Liver (tissue), 9 donors: Measurements from ENCODE around the gene CCDC91. TPM values are rescaled to one million over a fixed set of nuclear protein-coding genes. Genes with fewer than 3 reads are reported as not detected.

Experiments used
- DNase-seq: peaks from one replicate; pipeline ENCODE4 v3.0.0-alpha.2; 2017; ENCODE audit warnings: low spot score
- H3K27ac ChIP-seq, 2 donors: one replicate each; pipeline ENCODE4 v1.7.0; 2013; ENCODE audit warnings: inconsistent platforms in 2 of 2, low read length in 2 of 2, control low read depth in 1 of 2, low read depth in 1 of 2, mild to moderate bottlenecking in 1 of 2
- H3K27me3 ChIP-seq, 4 donors: one replicate each; pipeline versions ENCODE4 v1.6.1 to v1.7.0; 2013; ENCODE audit warnings: low read length in 3 of 4, inconsistent platforms in 1 of 4, mild to moderate bottlenecking in 1 of 4, moderate library complexity in 1 of 4; ENCODE audit not compliant: control insufficient read depth in 4 of 4, insufficient read depth in 4 of 4
- H3K36me3 ChIP-seq, 4 donors: one replicate each; pipeline versions ENCODE4 v1.6.1 to v1.7.0; 2013; ENCODE audit warnings: low read length in 3 of 4, mild to moderate bottlenecking in 3 of 4, low read depth in 1 of 4, moderate library complexity in 1 of 4; ENCODE audit not compliant: control insufficient read depth in 4 of 4, insufficient read depth in 3 of 4
- H3K4me1 ChIP-seq, 4 donors: one replicate each; pipeline versions ENCODE4 v1.6.1 to v1.7.0; 2013; ENCODE audit warnings: low read length in 3 of 4, mild to moderate bottlenecking in 3 of 4, moderate library complexity in 1 of 4; ENCODE audit not compliant: control insufficient read depth in 4 of 4, insufficient read depth in 4 of 4
- H3K4me3 ChIP-seq, 3 donors: one replicate each; pipeline versions ENCODE4 v1.6.1 to v1.7.0; 2013; ENCODE audit warnings: low read length in 3 of 3, control low read depth in 1 of 3, low read depth in 1 of 3, mild to moderate bottlenecking in 1 of 3
- H3K9ac ChIP-seq, 2 donors: one replicate each; pipeline ENCODE4 v1.7.0; 2013; ENCODE audit warnings: low read length in 2 of 2, mild to moderate bottlenecking in 2 of 2, moderate library complexity in 2 of 2, control low read depth in 1 of 2, low read depth in 1 of 2
- H3K9me3 ChIP-seq, 4 donors: one replicate each; pipeline versions ENCODE4 v1.6.1 to v1.7.0; 2013; ENCODE audit warnings: low read length in 3 of 4; ENCODE audit not compliant: control insufficient read depth in 4 of 4
- EGR1 ChIP-seq, 2 donors: IDR thresholded peaks; 2 replicates each; pipeline ENCODE4 v1.6.1; 2016 to 2018; ENCODE audit warnings: antibody characterized with exemption in 2 of 2, low read depth in 2 of 2
- FOXA1 ChIP-seq: IDR thresholded peaks from 2 replicates; pipeline ENCODE4 v1.6.1; 2016; ENCODE audit warnings: antibody characterized with exemption
- FOXA2 ChIP-seq: IDR thresholded peaks from 2 replicates; pipeline ENCODE4 v1.6.1; 2016; ENCODE audit warnings: antibody characterized with exemption
- GABPA ChIP-seq, 2 donors: IDR thresholded peaks in 1 of 2; conservative IDR thresholded peaks in 1 of 2; 2 replicates each; pipeline ENCODE4 v1.6.1; 2016; ENCODE audit warnings: antibody characterized with exemption in 2 of 2, mild to moderate bottlenecking in 1 of 2, moderate library complexity in 1 of 2
- HNF4A ChIP-seq, 2 donors: conservative IDR thresholded peaks; 2 replicates each; pipeline ENCODE4 v1.6.1; 2016; ENCODE audit warnings: antibody characterized with exemption in 2 of 2, mild to moderate bottlenecking in 2 of 2
- HNF4G ChIP-seq: IDR thresholded peaks from 2 replicates; pipeline ENCODE4 v1.6.1; 2016; ENCODE audit warnings: antibody characterized with exemption
- JUND ChIP-seq, 2 donors: IDR thresholded peaks; 2 replicates each; pipeline ENCODE4 v1.6.1; 2016; ENCODE audit warnings: antibody characterized with exemption in 2 of 2
- NR2F2 ChIP-seq: IDR thresholded peaks from 2 replicates; pipeline ENCODE4 v1.6.1; 2016; ENCODE audit warnings: antibody characterized with exemption
- RAD21 ChIP-seq, 2 donors: IDR thresholded peaks; 2 replicates each; pipeline ENCODE4 v1.6.1; 2016; ENCODE audit warnings: antibody characterized with exemption in 2 of 2, mild to moderate bottlenecking in 2 of 2
- RXRA ChIP-seq, 2 donors: IDR thresholded peaks; 2 replicates each; pipeline ENCODE4 v1.6.1; 2017 to 2018; ENCODE audit warnings: antibody characterized with exemption in 2 of 2, mild to moderate bottlenecking in 1 of 2
- SP1 ChIP-seq: IDR thresholded peaks from 2 replicates; pipeline ENCODE4 v1.6.1; 2018; ENCODE audit warnings: antibody characterized with exemption, mild to moderate bottlenecking
- TAF1 ChIP-seq: conservative IDR thresholded peaks from 2 replicates; pipeline ENCODE4 v1.6.1; 2016; ENCODE audit warnings: antibody characterized with exemption, mild to moderate bottlenecking
- YY1 ChIP-seq: IDR thresholded peaks from 2 replicates; pipeline ENCODE4 v1.6.1; 2016; ENCODE audit warnings: antibody characterized with exemption, mild to moderate bottlenecking
- WGBS: extraction: QIAGEN DNeasy Blood & Tissue Kit; methylation state at CpG from one replicate; pipeline ENCODE4 v1.1.7; 2013; 5-methylcytosine and 5-hydroxymethylcytosine counted together
- polyA plus RNA-seq, 2 donors: library from polyadenylated mRNA; stranded (reverse) in 1 of 2; unstranded in 1 of 2; fragments of 200-250 nt in 1 of 2; fragments of >200 nt in 1 of 2; fragmentation: Nextera tagmentation in 1 of 2; extraction: Ambion mirVana in 1 of 2; gene quantifications; one replicate each; pipeline versions ENCODE4 v1.2.1 to v1.2.3, GENCODE V29; 2013 to 2015
- total RNA-seq, 2 donors: library from RNA; depleted of rRNA; stranded (reverse); fragments of >200 nt; gene quantifications; one replicate each; pipeline ENCODE4 v1.2.3, GENCODE V29; 2014
- TF ChIP-seq, protein P1 (sequence below): fragments of 150-350 bp; IDR thresholded peaks from 2 replicates; pipeline ENCODE4 v1.5.1; 2017; ENCODE audit warnings: improper control_type of control experiment, low read depth, low read length; ENCODE audit not compliant: missing input control
- TF ChIP-seq, protein P2 (sequence below): IDR thresholded peaks from 2 replicates; pipeline ENCODE4 v1.6.1; 2016; ENCODE audit warnings: antibody characterized with exemption
- TF ChIP-seq, protein P3 (sequence below): IDR thresholded peaks from 2 replicates; pipeline ENCODE4 v1.6.1; 2016; ENCODE audit warnings: antibody characterized with exemption
- TF ChIP-seq, protein P4 (sequence below): IDR thresholded peaks from 2 replicates; pipeline ENCODE4 v1.6.1; 2016; ENCODE audit warnings: antibody characterized with exemption
- TF ChIP-seq, protein P5 (sequence below): IDR thresholded peaks from 2 replicates; pipeline ENCODE4 v1.6.1; 2016; ENCODE audit warnings: antibody characterized with exemption, mild to moderate bottlenecking
- donor health status: healthy.
- donor health status: healthy.
- donor health status: healthy.
- donor health status: healthy.
- donor health status: healthy.

Gene CCDC91
- total and polyA plus RNA-seq, 4 donors = 8.4 to 29.0 (median 15.1) TPM

DNA sequence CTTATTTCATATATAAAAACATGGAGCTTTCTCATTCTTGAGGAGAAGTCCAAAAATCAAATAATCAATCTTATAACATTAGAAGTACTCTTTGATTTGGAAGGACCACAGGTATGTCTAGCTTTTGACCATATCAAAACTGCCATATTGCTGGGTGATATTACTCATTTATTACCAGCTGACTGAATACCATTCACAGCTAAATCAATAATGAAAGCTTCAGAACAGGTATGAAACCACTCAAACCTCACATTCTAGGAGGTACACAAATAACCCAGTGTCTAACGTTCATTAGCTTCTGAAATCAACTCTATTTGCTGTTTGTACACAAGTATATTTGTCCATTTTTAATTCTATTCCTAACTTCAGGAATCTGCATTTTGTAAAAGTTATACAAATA lies 16.8 kb upstream of the CCDC91 start:
- Histone ChIP-seq H3K27ac (no peak overlapping the region), H3K36me3 (no peaks in the 10 kb centered on the region), H3K4me1 (no peaks in the 10 kb centered on the region), H3K4me3 (no peak overlapping the region), H3K9me3 (no peaks in the 10 kb centered on the region), H3K27me3 (no peaks in the 10 kb centered on the region), H3K9ac (no peak overlapping the region)
- WGBS = 81% methylated on average over 1 of the region's 1 CpG
- TF ChIP-seq FOXA1 = no peak
- no peak for TF ChIP-seq RAD21 (IDR thresholded peaks at IDR 0.05)
- no peak for TF ChIP-seq YY1
- TF ChIP-seq FOXA2 = no peak
- TF ChIP-seq, protein P1, sequence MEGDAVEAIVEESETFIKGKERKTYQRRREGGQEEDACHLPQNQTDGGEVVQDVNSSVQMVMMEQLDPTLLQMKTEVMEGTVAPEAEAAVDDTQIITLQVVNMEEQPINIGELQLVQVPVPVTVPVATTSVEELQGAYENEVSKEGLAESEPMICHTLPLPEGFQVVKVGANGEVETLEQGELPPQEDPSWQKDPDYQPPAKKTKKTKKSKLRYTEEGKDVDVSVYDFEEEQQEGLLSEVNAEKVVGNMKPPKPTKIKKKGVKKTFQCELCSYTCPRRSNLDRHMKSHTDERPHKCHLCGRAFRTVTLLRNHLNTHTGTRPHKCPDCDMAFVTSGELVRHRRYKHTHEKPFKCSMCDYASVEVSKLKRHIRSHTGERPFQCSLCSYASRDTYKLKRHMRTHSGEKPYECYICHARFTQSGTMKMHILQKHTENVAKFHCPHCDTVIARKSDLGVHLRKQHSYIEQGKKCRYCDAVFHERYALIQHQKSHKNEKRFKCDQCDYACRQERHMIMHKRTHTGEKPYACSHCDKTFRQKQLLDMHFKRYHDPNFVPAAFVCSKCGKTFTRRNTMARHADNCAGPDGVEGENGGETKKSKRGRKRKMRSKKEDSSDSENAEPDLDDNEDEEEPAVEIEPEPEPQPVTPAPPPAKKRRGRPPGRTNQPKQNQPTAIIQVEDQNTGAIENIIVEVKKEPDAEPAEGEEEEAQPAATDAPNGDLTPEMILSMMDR = no peak
- no peak for TF ChIP-seq HNF4G
- TF ChIP-seq, protein P2, sequence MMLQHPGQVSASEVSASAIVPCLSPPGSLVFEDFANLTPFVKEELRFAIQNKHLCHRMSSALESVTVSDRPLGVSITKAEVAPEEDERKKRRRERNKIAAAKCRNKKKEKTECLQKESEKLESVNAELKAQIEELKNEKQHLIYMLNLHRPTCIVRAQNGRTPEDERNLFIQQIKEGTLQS = no peak
- TF ChIP-seq NR2F2 = no peak
- TF ChIP-seq, protein P3, sequence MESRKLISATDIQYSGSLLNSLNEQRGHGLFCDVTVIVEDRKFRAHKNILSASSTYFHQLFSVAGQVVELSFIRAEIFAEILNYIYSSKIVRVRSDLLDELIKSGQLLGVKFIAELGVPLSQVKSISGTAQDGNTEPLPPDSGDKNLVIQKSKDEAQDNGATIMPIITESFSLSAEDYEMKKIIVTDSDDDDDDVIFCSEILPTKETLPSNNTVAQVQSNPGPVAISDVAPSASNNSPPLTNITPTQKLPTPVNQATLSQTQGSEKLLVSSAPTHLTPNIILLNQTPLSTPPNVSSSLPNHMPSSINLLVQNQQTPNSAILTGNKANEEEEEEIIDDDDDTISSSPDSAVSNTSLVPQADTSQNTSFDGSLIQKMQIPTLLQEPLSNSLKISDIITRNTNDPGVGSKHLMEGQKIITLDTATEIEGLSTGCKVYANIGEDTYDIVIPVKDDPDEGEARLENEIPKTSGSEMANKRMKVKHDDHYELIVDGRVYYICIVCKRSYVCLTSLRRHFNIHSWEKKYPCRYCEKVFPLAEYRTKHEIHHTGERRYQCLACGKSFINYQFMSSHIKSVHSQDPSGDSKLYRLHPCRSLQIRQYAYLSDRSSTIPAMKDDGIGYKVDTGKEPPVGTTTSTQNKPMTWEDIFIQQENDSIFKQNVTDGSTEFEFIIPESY = no peak
- TF ChIP-seq, protein P4, sequence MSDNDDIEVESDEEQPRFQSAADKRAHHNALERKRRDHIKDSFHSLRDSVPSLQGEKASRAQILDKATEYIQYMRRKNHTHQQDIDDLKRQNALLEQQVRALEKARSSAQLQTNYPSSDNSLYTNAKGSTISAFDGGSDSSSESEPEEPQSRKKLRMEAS = no peak
- TF ChIP-seq TAF1 = no peak
- TF ChIP-seq RXRA (IDR thresholded peaks at IDR 0.05) = no peak
- no peak for TF ChIP-seq HNF4A (conservative IDR thresholded peaks at IDR 0.05)
- TF ChIP-seq GABPA (IDR thresholded peaks at IDR 0.05 in 1 of 2, conservative IDR thresholded peaks at IDR 0.05 in 1 of 2) = no peak
- TF ChIP-seq JUND (IDR thresholded peaks at IDR 0.05) = no peak
- TF ChIP-seq SP1 = no peak
- DNase-seq = no peak

DNA sequence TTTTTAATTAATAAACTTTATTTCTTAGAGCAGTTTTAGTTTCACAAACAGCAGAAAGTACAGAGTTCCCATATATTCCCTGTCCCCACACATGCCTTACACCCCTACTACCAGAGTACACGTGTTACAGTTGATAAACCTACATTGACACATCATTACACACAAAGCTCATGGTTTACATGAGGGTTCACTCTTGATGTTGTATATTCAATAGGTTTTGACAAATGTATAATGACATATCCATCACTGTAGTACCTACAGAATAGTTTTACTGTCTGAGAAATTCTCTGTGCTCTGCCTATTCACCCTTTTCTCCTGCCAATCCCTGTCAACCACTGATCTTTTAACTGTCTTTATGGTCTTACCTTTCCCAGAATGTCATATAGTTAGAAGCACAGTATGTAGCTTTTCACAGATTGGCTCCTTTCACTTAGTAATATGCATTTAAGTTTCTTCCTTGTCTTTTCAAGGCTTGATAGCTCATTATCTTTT lies 15.1 kb upstream of the CCDC91 start:
- H3K9me3 ChIP-seq = no peaks in the 10 kb centered on the region
- H3K36me3 ChIP-seq = no peaks in the 10 kb centered on the region
- WGBS = 83% methylated on average over 1 of the region's 1 CpG
- H3K4me3 ChIP-seq = no peak overlapping the region
- H3K27ac ChIP-seq = no peak overlapping the region
- TF ChIP-seq NR2F2 (no peak), HNF4A (conservative IDR thresholded peaks at IDR 0.05) (no peak), EGR1 (IDR thresholded peaks at IDR 0.05; ENCODE audit: low read depth in 2 of 2) (no peak), HNF4G (no peak), SP1 (no peak), FOXA2 (no peak), FOXA1 (no peak), GABPA (IDR thresholded peaks at IDR 0.05 in 1 of 2, conservative IDR thresholded peaks at IDR 0.05 in 1 of 2) (no peak)
- TF ChIP-seq, protein P5, sequence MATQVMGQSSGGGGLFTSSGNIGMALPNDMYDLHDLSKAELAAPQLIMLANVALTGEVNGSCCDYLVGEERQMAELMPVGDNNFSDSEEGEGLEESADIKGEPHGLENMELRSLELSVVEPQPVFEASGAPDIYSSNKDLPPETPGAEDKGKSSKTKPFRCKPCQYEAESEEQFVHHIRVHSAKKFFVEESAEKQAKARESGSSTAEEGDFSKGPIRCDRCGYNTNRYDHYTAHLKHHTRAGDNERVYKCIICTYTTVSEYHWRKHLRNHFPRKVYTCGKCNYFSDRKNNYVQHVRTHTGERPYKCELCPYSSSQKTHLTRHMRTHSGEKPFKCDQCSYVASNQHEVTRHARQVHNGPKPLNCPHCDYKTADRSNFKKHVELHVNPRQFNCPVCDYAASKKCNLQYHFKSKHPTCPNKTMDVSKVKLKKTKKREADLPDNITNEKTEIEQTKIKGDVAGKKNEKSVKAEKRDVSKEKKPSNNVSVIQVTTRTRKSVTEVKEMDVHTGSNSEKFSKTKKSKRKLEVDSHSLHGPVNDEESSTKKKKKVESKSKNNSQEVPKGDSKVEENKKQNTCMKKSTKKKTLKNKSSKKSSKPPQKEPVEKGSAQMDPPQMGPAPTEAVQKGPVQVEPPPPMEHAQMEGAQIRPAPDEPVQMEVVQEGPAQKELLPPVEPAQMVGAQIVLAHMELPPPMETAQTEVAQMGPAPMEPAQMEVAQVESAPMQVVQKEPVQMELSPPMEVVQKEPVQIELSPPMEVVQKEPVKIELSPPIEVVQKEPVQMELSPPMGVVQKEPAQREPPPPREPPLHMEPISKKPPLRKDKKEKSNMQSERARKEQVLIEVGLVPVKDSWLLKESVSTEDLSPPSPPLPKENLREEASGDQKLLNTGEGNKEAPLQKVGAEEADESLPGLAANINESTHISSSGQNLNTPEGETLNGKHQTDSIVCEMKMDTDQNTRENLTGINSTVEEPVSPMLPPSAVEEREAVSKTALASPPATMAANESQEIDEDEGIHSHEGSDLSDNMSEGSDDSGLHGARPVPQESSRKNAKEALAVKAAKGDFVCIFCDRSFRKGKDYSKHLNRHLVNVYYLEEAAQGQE = no peak
- no peak overlapping the region for H3K9ac ChIP-seq
- H3K4me1 ChIP-seq = no peaks in the 10 kb centered on the region
- H3K27me3 ChIP-seq = no peaks in the 10 kb centered on the region
- no peak for DNase-seq
